ENCODE results near the gene CUX1.

The CUX1 gene

DNA sequence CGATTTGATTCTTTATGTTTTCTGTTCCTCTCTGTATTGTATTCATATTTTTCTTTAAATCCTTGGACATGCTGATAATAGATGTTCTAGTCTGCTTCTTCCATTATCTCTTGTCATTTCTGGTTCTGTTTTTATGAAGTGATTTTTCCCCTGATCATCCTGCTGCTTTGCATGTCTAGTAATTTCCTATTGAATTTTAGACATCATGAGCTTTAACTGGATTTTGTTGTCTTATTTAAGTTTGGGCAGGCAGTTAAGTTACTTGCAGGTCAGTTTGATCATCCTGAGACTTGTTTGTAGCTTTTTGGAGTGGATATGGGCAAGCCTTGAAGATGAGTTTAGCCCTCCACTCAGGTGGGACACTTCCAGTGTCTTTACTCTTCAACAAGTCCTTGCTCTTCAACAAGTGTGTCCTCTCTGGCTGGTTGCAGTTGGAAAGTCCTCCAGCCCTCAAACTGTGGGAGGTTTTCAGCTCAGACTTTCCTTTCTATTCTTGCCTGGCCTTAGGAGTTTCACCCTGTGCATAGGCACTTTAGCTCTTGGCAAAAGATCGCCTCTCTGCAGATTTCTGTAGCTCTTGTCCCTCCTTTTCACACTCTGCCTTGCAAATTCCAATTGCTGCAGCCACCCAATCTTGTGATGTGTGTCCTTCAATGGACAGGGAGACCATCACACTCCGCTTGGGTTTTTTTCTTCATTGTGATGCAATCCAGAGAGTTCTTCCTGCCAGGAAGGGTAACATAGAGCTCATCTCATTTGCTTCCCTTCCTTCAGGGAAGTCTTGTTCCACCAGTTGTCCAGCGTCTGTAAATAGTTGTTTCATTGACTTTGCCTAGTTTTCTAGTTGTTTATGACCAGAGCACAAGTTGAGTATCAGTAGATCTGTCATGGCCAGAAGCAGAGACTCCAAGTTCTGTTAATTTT is 272.0 kb downstream of the CUX1 start:
- no peak for DNase-seq (ENCODE audit: low read depth)
- no peak overlapping the region for H3K4me3 ChIP-seq (ENCODE audit: low read depth, low read length)
- TF ChIP-seq, protein P1, sequence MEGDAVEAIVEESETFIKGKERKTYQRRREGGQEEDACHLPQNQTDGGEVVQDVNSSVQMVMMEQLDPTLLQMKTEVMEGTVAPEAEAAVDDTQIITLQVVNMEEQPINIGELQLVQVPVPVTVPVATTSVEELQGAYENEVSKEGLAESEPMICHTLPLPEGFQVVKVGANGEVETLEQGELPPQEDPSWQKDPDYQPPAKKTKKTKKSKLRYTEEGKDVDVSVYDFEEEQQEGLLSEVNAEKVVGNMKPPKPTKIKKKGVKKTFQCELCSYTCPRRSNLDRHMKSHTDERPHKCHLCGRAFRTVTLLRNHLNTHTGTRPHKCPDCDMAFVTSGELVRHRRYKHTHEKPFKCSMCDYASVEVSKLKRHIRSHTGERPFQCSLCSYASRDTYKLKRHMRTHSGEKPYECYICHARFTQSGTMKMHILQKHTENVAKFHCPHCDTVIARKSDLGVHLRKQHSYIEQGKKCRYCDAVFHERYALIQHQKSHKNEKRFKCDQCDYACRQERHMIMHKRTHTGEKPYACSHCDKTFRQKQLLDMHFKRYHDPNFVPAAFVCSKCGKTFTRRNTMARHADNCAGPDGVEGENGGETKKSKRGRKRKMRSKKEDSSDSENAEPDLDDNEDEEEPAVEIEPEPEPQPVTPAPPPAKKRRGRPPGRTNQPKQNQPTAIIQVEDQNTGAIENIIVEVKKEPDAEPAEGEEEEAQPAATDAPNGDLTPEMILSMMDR (IDR thresholded peaks at IDR 0.05; ENCODE audit: low read depth, low read length, missing control alignments): no peak

DNA sequence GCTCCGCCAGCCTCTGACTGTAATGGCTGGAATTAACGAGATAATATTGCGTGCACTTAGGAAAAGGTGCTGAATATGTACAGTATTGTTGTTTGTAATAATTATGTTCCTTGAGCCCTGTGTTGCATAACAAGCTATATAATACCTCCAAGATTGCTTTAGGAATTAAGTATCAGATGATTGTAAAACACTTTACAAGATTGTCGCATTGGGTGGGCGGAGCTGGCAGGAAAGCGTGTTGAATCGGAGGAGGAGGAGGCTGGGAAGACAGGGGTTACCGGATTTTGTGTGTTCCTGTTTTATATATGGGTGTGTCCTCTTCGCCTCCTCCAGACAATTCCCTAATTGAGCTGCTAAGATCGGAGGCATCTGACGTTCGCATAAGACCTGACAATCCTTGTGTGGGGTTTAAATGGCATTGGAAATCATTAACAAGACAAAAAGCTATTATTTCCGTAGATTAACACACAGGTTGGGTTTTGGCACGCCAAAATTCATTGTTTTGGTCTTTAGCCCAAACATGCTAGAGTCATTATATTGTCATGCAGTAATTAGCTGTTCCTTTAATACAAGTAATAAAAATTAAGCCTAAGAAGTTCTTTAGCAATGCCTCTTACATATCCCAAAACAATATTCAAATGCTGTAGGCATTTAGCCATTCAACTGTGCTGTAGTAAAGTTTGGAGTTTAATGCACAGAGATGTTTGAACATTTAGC is 276.3 kb downstream of the CUX1 start:
- TF ChIP-seq, protein P1 (IDR thresholded peaks at IDR 0.05; ENCODE audit: low read depth, low read length, missing control alignments): no peak
- no peak for DNase-seq (ENCODE audit: low read depth)
- no peak overlapping the region for H3K4me3 ChIP-seq (ENCODE audit: low read depth, low read length)

DNA sequence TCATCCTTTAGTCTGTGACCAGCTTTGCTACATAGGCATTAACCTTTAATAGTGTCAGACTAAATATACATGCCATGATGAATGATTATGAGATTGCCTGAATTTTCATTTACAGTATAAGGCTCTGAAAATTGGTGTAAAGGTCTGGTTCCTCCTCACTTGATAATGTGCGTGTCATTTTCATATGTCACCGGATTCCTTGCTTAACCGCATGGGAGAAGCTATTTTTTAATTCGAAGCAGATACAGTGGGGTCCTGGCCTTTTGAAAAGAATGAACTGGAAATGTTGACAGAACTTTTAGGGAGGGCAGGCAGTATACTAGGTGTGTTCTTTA is 276.9 kb downstream of the CUX1 start:
- TF ChIP-seq, protein P1 (IDR thresholded peaks at IDR 0.05; ENCODE audit: low read depth, low read length, missing control alignments): no peak
- DNase-seq (ENCODE audit: low read depth): no peak
- H3K4me3 ChIP-seq (ENCODE audit: low read depth, low read length): no peak overlapping the region

DNA sequence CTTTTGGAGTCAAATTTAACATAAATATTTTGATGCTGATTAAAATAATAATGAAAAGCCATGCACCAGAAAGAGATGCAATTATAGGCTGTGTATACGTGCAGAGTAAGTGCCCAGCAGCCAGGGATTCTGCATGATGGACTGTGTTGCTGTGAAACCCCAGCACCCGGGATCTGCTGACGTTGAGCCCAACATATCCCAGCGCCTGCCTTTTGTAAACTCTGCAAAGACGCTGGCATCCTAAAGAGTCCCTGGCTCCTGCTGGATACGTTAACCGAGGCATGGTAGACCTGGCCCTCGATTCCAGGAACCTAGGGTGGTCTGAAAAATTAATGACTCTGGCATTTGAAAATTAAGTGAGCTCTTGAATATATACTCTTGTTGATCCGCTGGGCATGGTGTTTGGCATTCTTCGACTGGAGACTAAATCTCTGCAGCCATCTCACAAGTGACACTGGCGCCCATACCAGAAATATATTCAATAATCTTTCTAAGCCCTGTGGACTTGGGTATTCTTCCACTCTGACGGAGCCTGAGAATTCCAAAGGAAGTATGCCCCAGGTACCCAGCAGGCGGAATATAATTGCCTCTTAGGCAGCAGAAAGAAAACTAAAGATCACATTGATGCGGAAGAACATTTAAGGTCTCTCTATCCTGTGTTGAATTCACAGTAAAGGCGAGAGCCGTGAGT is 278.0 kb downstream of the CUX1 start:
- no peak for DNase-seq (ENCODE audit: low read depth)
- H3K4me3 ChIP-seq (ENCODE audit: low read depth, low read length): no peak overlapping the region
- TF ChIP-seq, protein P1 (IDR thresholded peaks at IDR 0.05; ENCODE audit: low read depth, low read length, missing control alignments): no peak

DNA sequence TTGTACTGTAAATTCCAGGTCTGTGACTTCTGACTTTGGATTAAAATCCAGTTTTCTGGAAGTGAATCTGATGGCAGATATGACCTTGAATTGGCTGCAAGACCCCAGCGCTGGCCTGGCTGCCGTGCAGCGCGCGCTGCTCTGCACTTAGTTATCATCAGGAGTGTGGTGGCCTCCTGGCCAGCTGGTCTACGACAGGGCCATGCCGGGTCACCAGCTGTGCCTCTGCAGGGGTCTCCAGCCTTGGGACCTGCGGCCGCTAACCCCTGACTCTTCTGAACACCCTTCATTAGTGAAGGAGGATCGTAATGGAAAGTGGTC is 278.5 kb downstream of the CUX1 start:
- no peak overlapping the region for H3K4me3 ChIP-seq (ENCODE audit: low read depth, low read length)
- TF ChIP-seq, protein P1 (IDR thresholded peaks at IDR 0.05; ENCODE audit: low read depth, low read length, missing control alignments): no peak
- no peak for DNase-seq (ENCODE audit: low read depth)

DNA sequence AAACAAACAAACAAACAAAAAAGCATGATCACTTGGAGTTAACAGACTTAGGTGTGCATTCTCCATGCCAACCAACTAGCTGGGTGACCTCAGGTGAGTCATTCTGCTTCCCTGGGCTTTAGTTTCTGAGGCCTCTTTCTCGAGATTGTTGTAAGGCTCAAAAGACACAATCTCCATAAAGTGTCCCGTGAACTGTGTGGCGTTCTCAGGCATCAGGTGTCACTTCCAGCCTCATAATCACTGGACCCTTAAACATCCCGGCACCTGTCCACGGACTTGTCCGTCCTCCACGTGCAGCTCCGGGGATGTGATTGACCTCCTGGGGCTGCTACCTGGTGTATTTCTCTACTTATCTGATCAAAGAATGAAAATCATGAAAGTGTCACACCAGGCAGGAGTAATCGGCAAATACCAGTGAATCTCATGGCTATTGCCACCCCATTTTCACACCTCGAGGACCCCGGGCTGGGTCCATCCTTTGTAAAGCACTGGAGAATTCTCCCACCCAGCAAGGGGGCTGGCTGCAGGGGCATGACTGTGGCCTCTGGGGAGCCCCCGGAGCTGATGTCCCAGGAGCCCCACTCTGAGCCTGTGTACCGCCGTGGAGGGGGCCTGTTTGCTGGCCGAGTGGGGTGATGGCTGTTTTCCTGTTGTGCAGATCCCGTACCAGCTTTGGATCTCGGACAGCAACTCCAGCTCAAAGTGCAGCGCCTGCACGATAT is 279.4 kb downstream of the CUX1 start:
- no peak for DNase-seq (ENCODE audit: low read depth)
- TF ChIP-seq, protein P1 (IDR thresholded peaks at IDR 0.05; ENCODE audit: low read depth, low read length, missing control alignments): no peak
- H3K4me3 ChIP-seq (ENCODE audit: low read depth, low read length): no peak overlapping the region

Measured in GM12864 (cell line).